ENCODE measurements around the gene B3GNT9. TPM values are rescaled to one million over a fixed set of nuclear protein-coding genes. Genes with fewer than 3 reads are reported as not detected.
A peak's percentile ranks its signal among the peaks of the same experiment; 100 is the strongest.

The B3GNT9 gene
- total and polyA plus RNA-seq, 2 experiments from 2014 or later, result 24.8 to 88.0 TPM

DNA sequence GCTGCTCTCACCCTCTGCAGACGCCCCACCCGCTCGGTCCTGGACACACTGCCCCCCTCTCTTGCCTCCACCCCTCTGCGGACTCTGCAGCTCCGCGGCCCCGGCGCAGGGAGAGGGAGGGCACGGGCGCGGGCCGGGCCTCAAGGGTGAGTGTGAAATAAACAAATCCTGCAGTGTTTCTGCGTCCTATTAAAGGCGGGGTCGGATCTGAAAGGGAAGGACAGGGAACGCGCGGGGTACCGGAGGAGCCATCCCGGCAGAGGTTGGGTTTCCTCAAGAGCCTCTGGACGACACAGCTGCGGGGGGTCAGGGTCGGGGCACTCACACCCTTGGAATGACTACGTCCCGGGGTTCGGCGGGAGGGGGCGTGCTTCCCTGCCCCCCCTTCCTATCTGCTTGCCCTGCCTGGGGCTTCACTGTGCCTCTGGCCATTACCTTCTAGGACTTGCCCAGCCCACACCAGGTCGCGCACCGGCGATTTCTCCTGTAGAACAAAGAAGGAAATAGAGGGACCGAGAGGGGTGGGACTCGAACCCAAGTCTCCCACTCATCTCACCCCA is 13.3 kb upstream of the B3GNT9 start:
- no peaks in the 10 kb centered on the region for H3K27me3 ChIP-seq (replicated peaks; ENCODE audit: insufficient read depth)
- 0 out of 2 replicates have a peak, but pooled peaks cover 4% of the 10 kb centered on the region for H3K79me2 ChIP-seq (ENCODE audit: insufficient read depth)
- DNase-seq, result no peak
- H3K4me3 ChIP-seq, result no peak overlapping the region
- H3K9me3 ChIP-seq (ENCODE audit: low read depth), result no peaks in the 10 kb centered on the region
- no peaks in the 10 kb centered on the region for H3K4me1 ChIP-seq (ENCODE audit: insufficient read depth)
- H3K4me2 ChIP-seq (ENCODE audit: unreplicated experiment), result no peak overlapping the region
- H3K9me2 ChIP-seq (ENCODE audit: insufficient read depth), result no peaks in the 10 kb centered on the region
- in situ Hi-C loops (cut with MboI), result loop anchor here (25.0 kb wide), 1 partner anchor 202 kb away; the partner anchor contains the start of gene CES3
- H3K27ac ChIP-seq, result no peak overlapping the region
- TF ChIP-seq EZH2phosphoT487 (IDR thresholded peaks at IDR 0.05; ENCODE audit: insufficient read depth, low read depth) (no peak), EZH2 (IDR thresholded peaks at IDR 0.05; ENCODE audit: insufficient read depth, poor library complexity, severe bottlenecking) (no peak)
- no peaks in the 10 kb centered on the region for H3F3A ChIP-seq (ENCODE audit: insufficient read depth)
- no peak overlapping the region for H3K9ac ChIP-seq
- H3K36me3 ChIP-seq (ENCODE audit: low read depth), result no peaks in the 10 kb centered on the region
- no peaks in the 10 kb centered on the region for H4K20me1 ChIP-seq (ENCODE audit: insufficient read depth)
- 16 to 22% methylated on average over 12 to 33 of the region's 34 CpGs for WGBS, 2 experiments (ENCODE audit: low coverage in 1 of 2, low lambda C conversion rate in 2 of 2, missing lambda C conversion rate in 2 of 2)
- no peak overlapping the region for H2AFZ ChIP-seq

GRCh38 chr16:67163164-67163998 is 12.6 kb upstream of the B3GNT9 start:
- Histone ChIP-seq H3K4me1 (ENCODE audit: insufficient read depth) (no peaks in the 10 kb centered on the region), H3K4me3 (no peak overlapping the region), H3F3A (ENCODE audit: insufficient read depth) (peaks cover 5% of the 10 kb centered on the region; the same call in 1 of the 2 replicates), H2AFZ (no peak overlapping the region), H3K79me2 (ENCODE audit: insufficient read depth) (0 out of 2 replicates have a peak, but pooled peaks cover 4% of the 10 kb centered on the region), H3K4me2 (ENCODE audit: unreplicated experiment) (no peak overlapping the region), H3K27ac (no peak overlapping the region), H3K36me3 (ENCODE audit: low read depth) (no peaks in the 10 kb centered on the region), H3K9ac (no peak overlapping the region), H4K20me1 (ENCODE audit: insufficient read depth) (no peaks in the 10 kb centered on the region), H3K9me2 (ENCODE audit: insufficient read depth) (no peaks in the 10 kb centered on the region), H3K27me3 (replicated peaks; ENCODE audit: insufficient read depth) (no peaks in the 10 kb centered on the region), H3K9me3 (ENCODE audit: low read depth) (no peaks in the 10 kb centered on the region)
- no peak for DNase-seq
- 83 to 89% methylated on average over 92 to 99 of the region's 99 CpGs for WGBS, 2 experiments (ENCODE audit: low coverage in 1 of 2, low lambda C conversion rate in 2 of 2, missing lambda C conversion rate in 2 of 2)
- in situ Hi-C loops (cut with MboI), result loop anchor here (25.0 kb wide), 1 partner anchor 201 kb away; the partner anchor contains the start of gene CES3
- TF ChIP-seq EZH2phosphoT487 (IDR thresholded peaks at IDR 0.05; ENCODE audit: insufficient read depth, low read depth), result no peak
- no peak for TF ChIP-seq EZH2 (IDR thresholded peaks at IDR 0.05; ENCODE audit: insufficient read depth, poor library complexity, severe bottlenecking)

DNA sequence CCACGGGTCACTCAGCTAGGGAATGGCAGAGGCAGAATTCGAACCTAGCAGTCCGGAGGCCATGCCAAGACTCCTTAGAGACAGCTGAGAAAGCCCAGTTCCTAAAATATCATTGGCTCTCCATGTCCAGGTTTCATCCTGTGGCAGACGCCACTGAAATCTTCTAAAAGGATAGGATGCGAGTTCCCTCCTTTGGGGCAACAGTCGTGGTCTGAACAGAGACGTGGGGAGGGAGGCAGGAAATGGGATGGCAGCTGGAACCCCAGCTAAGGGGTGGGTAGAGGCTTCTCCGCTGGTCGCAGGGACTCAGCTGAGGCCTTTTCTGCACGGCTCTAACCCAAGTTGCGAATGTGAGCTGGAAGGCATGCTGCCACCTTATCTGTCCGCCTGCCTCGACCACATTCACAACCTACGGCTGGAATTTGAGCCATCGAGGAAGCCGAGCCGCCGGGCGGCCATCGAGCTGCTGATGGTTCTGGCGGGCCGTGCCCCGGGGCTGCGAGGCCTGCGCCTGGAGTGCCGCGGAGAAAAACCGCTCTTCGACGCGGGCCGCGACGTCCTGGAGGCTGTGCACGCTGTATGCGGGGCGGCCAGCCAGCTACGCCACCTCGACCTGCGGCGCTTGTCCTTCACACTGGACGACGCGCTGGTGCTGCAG is 11.8 kb upstream of the B3GNT9 start:
- no peak for DNase-seq
- Histone ChIP-seq H3K4me2 (ENCODE audit: unreplicated experiment) (no peak overlapping the region), H4K20me1 (ENCODE audit: insufficient read depth) (no peaks in the 10 kb centered on the region), H3K36me3 (ENCODE audit: low read depth) (no peaks in the 10 kb centered on the region), H3F3A (ENCODE audit: insufficient read depth) (peaks cover 7% of the 10 kb centered on the region; the same call in 1 of the 2 replicates), H3K27ac (no peak overlapping the region), H3K4me1 (ENCODE audit: insufficient read depth) (no peaks in the 10 kb centered on the region), H3K9me2 (ENCODE audit: insufficient read depth) (no peaks in the 10 kb centered on the region), H3K9me3 (ENCODE audit: low read depth) (no peaks in the 10 kb centered on the region), H3K9ac (no peak overlapping the region), H3K27me3 (replicated peaks; ENCODE audit: insufficient read depth) (no peaks in the 10 kb centered on the region), H3K79me2 (ENCODE audit: insufficient read depth) (0 out of 2 replicates have a peak, but pooled peaks cover 4% of the 10 kb centered on the region), H3K4me3 (no peak overlapping the region), H2AFZ (no peak overlapping the region)
- WGBS, 2 experiments (ENCODE audit: low coverage in 1 of 2, low lambda C conversion rate in 2 of 2, missing lambda C conversion rate in 2 of 2), result 93% methylated on average over 42 to 44 of the region's 44 CpGs
- TF ChIP-seq EZH2phosphoT487 (IDR thresholded peaks at IDR 0.05; ENCODE audit: insufficient read depth, low read depth), result no peak
- in situ Hi-C loops (cut with MboI), result loop anchor here (25.0 kb wide), 1 partner anchor 200 kb away; the partner anchor contains the start of gene CES3

GRCh38 chr16:67161595-67162058 is 10.8 kb upstream of the B3GNT9 start:
- no peak overlapping the region; the same call in 1 of the 2 replicates for H3K9ac ChIP-seq
- in situ Hi-C loops (cut with MboI), result loop anchor here (25.0 kb wide), 1 partner anchor 199 kb away; the partner anchor contains the start of gene CES3
- TF ChIP-seq EZH2 (IDR thresholded peaks at IDR 0.05; ENCODE audit: insufficient read depth, poor library complexity, severe bottlenecking) (no peak), EZH2phosphoT487 (IDR thresholded peaks at IDR 0.05; ENCODE audit: insufficient read depth, low read depth) (no peak)
- no peak for DNase-seq
- no peak overlapping the region for H2AFZ ChIP-seq
- H3K9me2 ChIP-seq (ENCODE audit: insufficient read depth), result no peaks in the 10 kb centered on the region
- peaks cover 7% of the 10 kb centered on the region; the same call in 1 of the 2 replicates for H3F3A ChIP-seq (ENCODE audit: insufficient read depth)
- H3K9me3 ChIP-seq (ENCODE audit: low read depth), result no peaks in the 10 kb centered on the region
- no peaks in the 10 kb centered on the region for H3K36me3 ChIP-seq (ENCODE audit: low read depth)
- H3K79me2 ChIP-seq (ENCODE audit: insufficient read depth), result 0 out of 2 replicates have a peak, but pooled peaks cover 4% of the 10 kb centered on the region
- H3K27me3 ChIP-seq (replicated peaks; ENCODE audit: insufficient read depth), result no peaks in the 10 kb centered on the region
- H3K4me2 ChIP-seq (ENCODE audit: unreplicated experiment), result peak overlapping the region; percentile 86
- H3K27ac ChIP-seq, result no peak overlapping the region
- no peaks in the 10 kb centered on the region for H4K20me1 ChIP-seq (ENCODE audit: insufficient read depth)
- no peaks in the 10 kb centered on the region for H3K4me1 ChIP-seq (ENCODE audit: insufficient read depth)
- WGBS, 2 experiments (ENCODE audit: low coverage in 1 of 2, low lambda C conversion rate in 2 of 2, missing lambda C conversion rate in 2 of 2), result 67 to 72% methylated on average over 24 to 25 of the region's 25 CpGs
- H3K4me3 ChIP-seq, result no peak overlapping the region
